ENCODE data around the gene SLC39A8.

SLC39A8 gene

DNA sequence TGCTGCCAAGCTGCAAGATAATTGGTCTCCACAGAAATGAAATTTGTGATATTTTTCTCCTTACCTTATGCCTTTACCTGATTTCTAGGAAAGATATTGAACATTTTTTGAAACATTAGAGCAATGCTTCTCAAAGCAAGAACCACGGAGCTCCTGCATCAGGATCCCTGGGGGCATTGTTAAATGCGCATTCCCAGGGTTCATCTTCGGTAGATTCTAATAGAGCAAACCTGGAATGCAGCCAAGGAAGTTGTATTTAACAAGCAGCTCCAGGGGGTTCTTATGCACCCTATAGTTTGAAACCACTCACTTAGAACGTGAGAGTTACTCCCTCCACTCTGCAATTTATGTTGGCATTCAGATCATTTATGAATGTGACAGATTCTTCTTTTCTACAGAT lies 126.2 kb downstream of the SLC39A8 start:
- DNase-seq, result no peak

DNA sequence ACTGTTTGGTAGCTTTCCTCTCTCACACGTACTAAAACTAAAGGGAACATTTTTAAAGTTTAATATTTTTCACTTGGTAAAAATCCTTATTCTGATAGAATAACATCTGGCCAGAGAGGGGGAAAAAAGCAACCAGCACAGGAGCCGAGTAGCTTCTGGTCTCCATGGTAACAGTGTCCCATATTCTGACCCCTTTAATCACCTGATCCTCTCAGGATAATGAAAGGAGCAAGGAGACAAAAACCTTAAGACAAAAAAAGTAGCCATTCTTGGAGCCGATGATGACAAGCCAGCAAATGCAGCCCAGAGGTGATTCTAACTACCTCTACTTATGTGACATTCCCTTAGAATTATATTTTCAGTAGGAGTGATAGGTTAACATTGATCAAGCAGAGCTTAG lies 126.6 kb downstream of the SLC39A8 start:
- no peak for DNase-seq

DNA sequence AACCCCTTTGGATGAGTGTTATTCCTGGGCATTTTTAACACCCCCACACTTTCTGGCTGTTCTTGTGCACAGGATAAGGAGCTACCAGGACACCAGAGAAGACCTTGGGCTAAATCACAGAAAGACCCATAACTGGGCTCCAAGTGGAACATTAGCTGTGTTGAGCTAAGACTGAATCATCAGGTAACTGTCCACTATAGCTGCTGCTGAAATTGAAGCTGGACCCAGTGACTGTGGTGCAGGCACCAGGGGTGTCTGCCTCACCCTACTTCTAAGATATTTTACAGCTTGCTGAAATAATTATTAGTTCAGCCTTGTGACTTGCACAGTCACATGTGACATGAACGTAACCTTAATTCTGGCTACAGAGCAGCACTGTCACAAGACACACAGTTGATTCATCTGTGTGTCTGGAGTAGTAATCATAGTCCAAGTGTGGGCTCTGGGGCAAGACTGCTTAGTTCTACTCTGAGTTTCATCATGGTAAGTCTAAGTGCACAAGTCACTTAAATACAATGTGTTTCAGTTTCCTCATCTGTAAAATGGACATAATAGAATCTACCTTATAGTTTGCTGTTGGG lies 127.4 kb downstream of the SLC39A8 start:
- DNase-seq, result no peak

DNA sequence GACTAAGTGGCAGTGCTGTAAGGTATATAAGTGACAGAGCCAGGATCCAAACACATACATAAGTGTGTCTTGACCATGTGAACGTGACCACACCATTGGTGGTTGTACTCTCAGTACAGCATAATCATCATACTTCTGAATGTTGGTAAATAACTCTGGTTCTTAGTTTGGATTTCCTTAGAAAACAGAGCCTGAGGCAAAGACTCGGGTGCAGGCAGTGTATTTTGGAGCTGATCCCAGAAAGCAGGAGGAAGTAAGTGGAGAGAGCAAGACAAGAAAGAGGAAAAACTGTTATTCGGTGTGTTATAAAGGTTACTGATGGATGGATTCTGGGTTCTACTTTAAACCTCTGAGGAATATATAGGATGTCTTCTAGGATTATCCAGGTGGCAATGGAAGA lies 127.9 kb downstream of the SLC39A8 start:
- DNase-seq, result no peak

DNA sequence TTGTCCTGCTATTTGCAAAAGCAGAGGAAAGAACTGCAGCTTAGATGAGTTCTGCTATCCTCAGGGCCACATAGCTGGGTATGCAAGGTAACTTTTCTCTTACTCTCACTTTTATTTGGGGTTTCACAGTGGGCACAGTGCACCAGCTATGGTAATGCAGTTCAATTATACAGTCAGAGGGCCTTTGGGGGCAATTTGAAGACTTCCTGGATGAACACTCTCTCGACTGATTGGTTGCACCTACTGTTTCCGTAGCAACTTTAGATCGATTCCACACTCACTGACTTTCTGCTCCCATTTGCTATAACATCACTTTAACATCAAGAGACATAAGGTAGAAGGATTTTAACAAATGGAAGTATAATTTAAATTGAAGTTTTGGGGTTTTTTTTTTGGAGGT lies 128.6 kb downstream of the SLC39A8 start:
- DNase-seq, result no peak

DNA sequence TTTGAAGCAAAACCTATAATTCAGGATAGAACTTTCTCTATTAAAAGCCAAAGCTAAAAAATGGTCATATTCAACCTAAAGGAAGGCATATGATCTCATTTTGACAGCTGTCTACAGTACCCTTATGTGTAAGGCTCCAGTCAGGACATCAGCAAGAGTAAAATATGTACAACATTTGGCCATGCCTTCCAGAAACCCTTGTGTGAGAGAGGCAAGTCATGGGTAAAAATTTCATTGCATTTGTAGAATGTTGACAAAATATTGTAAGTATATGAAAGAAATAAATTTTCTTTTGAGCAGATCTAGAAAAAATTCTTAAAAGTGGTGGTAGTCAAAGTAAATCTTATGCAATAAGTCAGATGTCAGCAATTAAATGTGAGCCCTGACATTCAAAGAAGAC lies 132.3 kb downstream of the SLC39A8 start:
- DNase-seq, result no peak

Measured in GOT3 (cell line).